ENCODE results near the gene SNX30.

Gene SNX30

GRCh38 chr9:112864403-112864802, 113.8 kb downstream of the SNX30 start:
- no peak overlapping the region for H3K9ac ChIP-seq (ENCODE audit: insufficient read length, low read depth)
- peaks cover 10% of the 10 kb centered on the region; the same call in 1 of the 2 replicates for H3K9me3 ChIP-seq (ENCODE audit: insufficient read depth, low read length)
- no peak for TF ChIP-seq SUZ12 (IDR thresholded peaks at IDR 0.05; ENCODE audit: extremely low read depth, insufficient read depth, insufficient read length)
- no peak for TF ChIP-seq ZNF274 (IDR thresholded peaks at IDR 0.05; ENCODE audit: low read depth, low read length)
- no peak for TF ChIP-seq YY1 (IDR thresholded peaks at IDR 0.05; ENCODE audit: insufficient read depth, insufficient read length)
- DNase-seq (ENCODE audit: low read depth, low spot score) = no peak
- no peak overlapping the region for H3K4me3 ChIP-seq (ENCODE audit: insufficient read length, low read depth)
- no peaks in the 10 kb centered on the region for H3K4me1 ChIP-seq (ENCODE audit: insufficient read depth, insufficient read length)
- H3K27me3 ChIP-seq (ENCODE audit: insufficient read depth, insufficient read length) = no peaks in the 10 kb centered on the region
- H3K36me3 ChIP-seq (ENCODE audit: insufficient read depth, insufficient read length, low read length) = peaks cover 33% of the 10 kb centered on the region

GRCh38 chr9:112864982-112865381, 114.4 kb downstream of the SNX30 start:
- Histone ChIP-seq H3K9ac (ENCODE audit: insufficient read length, low read depth) (no peak overlapping the region), H3K4me1 (ENCODE audit: insufficient read depth, insufficient read length) (no peaks in the 10 kb centered on the region), H3K27me3 (ENCODE audit: insufficient read depth, insufficient read length) (no peaks in the 10 kb centered on the region), H3K4me3 (ENCODE audit: insufficient read length, low read depth) (no peak overlapping the region), H3K36me3 (ENCODE audit: insufficient read depth, insufficient read length, low read length) (peaks cover 33% of the 10 kb centered on the region), H3K9me3 (ENCODE audit: insufficient read depth, low read length) (peaks cover 10% of the 10 kb centered on the region; the same call in 1 of the 2 replicates)
- no peak for DNase-seq (ENCODE audit: low read depth, low spot score)
- TF ChIP-seq ZNF274 (IDR thresholded peaks at IDR 0.05; ENCODE audit: low read depth, low read length) (no peak), SUZ12 (IDR thresholded peaks at IDR 0.05; ENCODE audit: extremely low read depth, insufficient read depth, insufficient read length) (no peak), YY1 (IDR thresholded peaks at IDR 0.05; ENCODE audit: insufficient read depth, insufficient read length) (no peak)

- Histone ChIP-seq H3K4me3 (ENCODE audit: insufficient read length, low read depth) (no peak overlapping the region), H3K9ac (ENCODE audit: insufficient read length, low read depth) (no peak overlapping the region)
Measured at GRCh38 chr9:112866662-112867274, 116.2 kb downstream of the SNX30 start.

GRCh38 chr9:112867275-112867991, 116.9 kb downstream of the SNX30 start:
- TF ChIP-seq SUZ12 (IDR thresholded peaks at IDR 0.05; ENCODE audit: extremely low read depth, insufficient read depth, insufficient read length) = no peak
- TF ChIP-seq ZNF274 (IDR thresholded peaks at IDR 0.05; ENCODE audit: low read depth, low read length) = no peak
- no peak for TF ChIP-seq YY1 (IDR thresholded peaks at IDR 0.05; ENCODE audit: insufficient read depth, insufficient read length)
- no peak overlapping the region for H3K9ac ChIP-seq (ENCODE audit: insufficient read length, low read depth)
- no peak overlapping the region for H3K4me3 ChIP-seq (ENCODE audit: insufficient read length, low read depth)

More at GRCh38 chr9:112866662-112867274, 116.2 kb downstream of the SNX30 start:
- TF ChIP-seq YY1 (IDR thresholded peaks at IDR 0.05; ENCODE audit: insufficient read depth, insufficient read length) (no peak), ZNF274 (IDR thresholded peaks at IDR 0.05; ENCODE audit: low read depth, low read length) (no peak), SUZ12 (IDR thresholded peaks at IDR 0.05; ENCODE audit: extremely low read depth, insufficient read depth, insufficient read length) (no peak)
- Histone ChIP-seq H3K36me3 (ENCODE audit: insufficient read depth, insufficient read length, low read length) (peaks cover 46% of the 10 kb centered on the region), H3K27me3 (ENCODE audit: insufficient read depth, insufficient read length) (no peaks in the 10 kb centered on the region), H3K9me3 (ENCODE audit: insufficient read depth, low read length) (peaks cover 10% of the 10 kb centered on the region; the same call in 1 of the 2 replicates), H3K4me1 (ENCODE audit: insufficient read depth, insufficient read length) (no peaks in the 10 kb centered on the region)
- DNase-seq (ENCODE audit: low read depth, low spot score) = peak; percentile 40

GRCh38 chr9:112868461-112868860, 117.9 kb downstream of the SNX30 start:
- no peak overlapping the region for H3K4me3 ChIP-seq (ENCODE audit: insufficient read length, low read depth)
- no peaks in the 10 kb centered on the region for H3K4me1 ChIP-seq (ENCODE audit: insufficient read depth, insufficient read length)
- DNase-seq (ENCODE audit: low read depth, low spot score) = no peak
- H3K27me3 ChIP-seq (ENCODE audit: insufficient read depth, insufficient read length) = no peaks in the 10 kb centered on the region
- peaks cover 51% of the 10 kb centered on the region for H3K36me3 ChIP-seq (ENCODE audit: insufficient read depth, insufficient read length, low read length)
- no peak overlapping the region for H3K9ac ChIP-seq (ENCODE audit: insufficient read length, low read depth)
- TF ChIP-seq SUZ12 (IDR thresholded peaks at IDR 0.05; ENCODE audit: extremely low read depth, insufficient read depth, insufficient read length) = no peak
- TF ChIP-seq YY1 (IDR thresholded peaks at IDR 0.05; ENCODE audit: insufficient read depth, insufficient read length) = no peak
- no peak for TF ChIP-seq ZNF274 (IDR thresholded peaks at IDR 0.05; ENCODE audit: low read depth, low read length)
- H3K9me3 ChIP-seq (ENCODE audit: insufficient read depth, low read length) = peaks cover 10% of the 10 kb centered on the region; the same call in 1 of the 2 replicates

More at GRCh38 chr9:112867275-112867991, 116.9 kb downstream of the SNX30 start:
- Histone ChIP-seq H3K9me3 (ENCODE audit: insufficient read depth, low read length) (peaks cover 10% of the 10 kb centered on the region; the same call in 1 of the 2 replicates), H3K27me3 (ENCODE audit: insufficient read depth, insufficient read length) (no peaks in the 10 kb centered on the region), H3K36me3 (ENCODE audit: insufficient read depth, insufficient read length, low read length) (peaks cover 51% of the 10 kb centered on the region), H3K4me1 (ENCODE audit: insufficient read depth, insufficient read length) (no peaks in the 10 kb centered on the region)
- DNase-seq (ENCODE audit: low read depth, low spot score) = no peak

- Histone ChIP-seq H3K4me1 (ENCODE audit: insufficient read depth, insufficient read length) (no peaks in the 10 kb centered on the region), H3K4me3 (ENCODE audit: insufficient read length, low read depth) (no peak overlapping the region), H3K9me3 (ENCODE audit: insufficient read depth, low read length) (peaks cover 10% of the 10 kb centered on the region; the same call in 1 of the 2 replicates), H3K27me3 (ENCODE audit: insufficient read depth, insufficient read length) (no peaks in the 10 kb centered on the region), H3K9ac (ENCODE audit: insufficient read length, low read depth) (no peak overlapping the region), H3K36me3 (ENCODE audit: insufficient read depth, insufficient read length, low read length) (peaks cover 48% of the 10 kb centered on the region)
- TF ChIP-seq YY1 (IDR thresholded peaks at IDR 0.05; ENCODE audit: insufficient read depth, insufficient read length) (no peak), SUZ12 (IDR thresholded peaks at IDR 0.05; ENCODE audit: extremely low read depth, insufficient read depth, insufficient read length) (no peak), ZNF274 (IDR thresholded peaks at IDR 0.05; ENCODE audit: low read depth, low read length) (no peak)
- no peak for DNase-seq (ENCODE audit: low read depth, low spot score)
Measured at GRCh38 chr9:112869041-112869529, 118.5 kb downstream of the SNX30 start.

GRCh38 chr9:112869917-112870316, 119.4 kb downstream of the SNX30 start:
- no peak for DNase-seq (ENCODE audit: low read depth, low spot score)
- Histone ChIP-seq H3K9me3 (ENCODE audit: insufficient read depth, low read length) (peaks cover 10% of the 10 kb centered on the region; the same call in 1 of the 2 replicates), H3K4me1 (ENCODE audit: insufficient read depth, insufficient read length) (no peaks in the 10 kb centered on the region), H3K9ac (ENCODE audit: insufficient read length, low read depth) (no peak overlapping the region), H3K27me3 (ENCODE audit: insufficient read depth, insufficient read length) (no peaks in the 10 kb centered on the region), H3K36me3 (ENCODE audit: insufficient read depth, insufficient read length, low read length) (peaks cover 40% of the 10 kb centered on the region), H3K4me3 (ENCODE audit: insufficient read length, low read depth) (no peak overlapping the region)
- TF ChIP-seq YY1 (IDR thresholded peaks at IDR 0.05; ENCODE audit: insufficient read depth, insufficient read length) (no peak), ZNF274 (IDR thresholded peaks at IDR 0.05; ENCODE audit: low read depth, low read length) (no peak), SUZ12 (IDR thresholded peaks at IDR 0.05; ENCODE audit: extremely low read depth, insufficient read depth, insufficient read length) (no peak)
